NCI-H748 treated with DMSO at 0.1 percent for 48 hours (cell line): ENCODE data around the gene LMAN1L.

Source experiments
- DNase-seq: peaks from one replicate; lab custom pipeline; 2025; lab: John Stamatoyannopoulos, UW

LMAN1L gene

DNA sequence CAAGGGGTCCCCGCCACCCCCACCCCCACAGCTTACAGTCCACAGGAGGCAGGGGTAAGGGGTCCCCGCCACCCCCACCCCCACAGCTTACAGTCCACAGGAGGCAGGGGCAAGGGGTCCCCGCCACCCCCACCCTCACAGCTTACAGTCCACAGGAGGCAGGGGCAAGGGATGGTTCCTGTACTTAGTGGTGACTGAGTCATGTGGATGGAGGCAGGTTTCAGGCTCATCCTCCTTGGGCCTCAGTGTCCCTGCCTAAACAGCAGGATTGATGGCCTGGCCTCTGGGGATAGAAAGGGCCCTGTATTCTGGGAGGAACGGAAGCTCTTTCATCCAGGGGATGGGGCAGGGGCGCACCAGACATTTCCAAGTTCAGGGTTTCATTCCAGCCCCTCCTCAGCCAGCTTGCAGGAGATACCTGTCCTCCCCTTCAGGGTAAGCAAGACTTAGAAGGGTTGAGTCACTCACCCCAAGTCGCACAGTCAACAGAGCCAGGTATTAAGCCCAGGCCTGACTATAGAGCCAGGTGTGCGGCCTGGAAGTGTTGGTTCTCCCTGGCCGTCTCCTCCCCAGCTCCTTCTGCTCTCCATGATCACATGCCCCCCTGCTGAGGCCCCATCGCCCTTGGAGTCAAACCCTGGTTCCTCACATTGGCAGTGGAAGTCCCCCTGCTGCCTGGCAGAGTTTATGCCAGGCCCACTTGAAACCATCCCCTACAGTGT is 18.2 kb upstream of the LMAN1L start:
- no peak for DNase-seq

GRCh38 chr15:74794970-74795349 is 17.7 kb upstream of the LMAN1L start:
- no peak for DNase-seq

DNA sequence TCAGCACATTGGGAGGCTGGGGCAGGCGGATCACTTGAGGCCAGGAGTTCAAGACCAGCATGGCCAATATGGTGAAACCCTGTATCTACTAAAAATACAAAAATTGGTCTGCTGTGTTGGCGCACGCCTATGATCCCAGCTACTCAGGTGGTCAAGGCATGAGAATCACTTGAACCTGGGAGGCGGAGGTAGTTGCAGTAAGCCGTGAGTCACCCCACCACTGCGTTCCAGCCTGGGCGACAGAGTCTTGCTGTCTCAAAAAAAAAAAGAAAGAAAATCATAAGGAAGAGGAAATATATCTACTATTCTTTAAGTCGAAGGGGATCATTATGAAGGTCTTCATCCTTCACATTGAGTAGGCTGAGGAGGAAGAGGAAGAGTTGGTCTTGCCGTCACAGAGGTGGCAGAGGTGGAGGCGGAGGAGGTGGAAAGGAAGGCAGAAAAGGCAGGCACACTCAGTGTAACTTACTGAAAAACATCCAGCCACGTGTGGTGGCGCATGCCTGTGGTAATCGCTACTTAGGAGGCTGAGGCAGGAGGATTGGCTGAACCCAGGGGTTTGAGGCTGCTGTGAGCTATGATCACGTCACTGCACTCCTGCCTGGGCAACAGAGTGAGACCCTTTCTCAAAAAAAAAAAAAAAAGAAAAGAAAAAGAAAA is 16.5 kb upstream of the LMAN1L start:
- DNase-seq, result no peak

- DNase-seq, result no peak
Measured at GRCh38 chr15:74798388-74799254, 14.0 kb upstream of the LMAN1L start.

DNA sequence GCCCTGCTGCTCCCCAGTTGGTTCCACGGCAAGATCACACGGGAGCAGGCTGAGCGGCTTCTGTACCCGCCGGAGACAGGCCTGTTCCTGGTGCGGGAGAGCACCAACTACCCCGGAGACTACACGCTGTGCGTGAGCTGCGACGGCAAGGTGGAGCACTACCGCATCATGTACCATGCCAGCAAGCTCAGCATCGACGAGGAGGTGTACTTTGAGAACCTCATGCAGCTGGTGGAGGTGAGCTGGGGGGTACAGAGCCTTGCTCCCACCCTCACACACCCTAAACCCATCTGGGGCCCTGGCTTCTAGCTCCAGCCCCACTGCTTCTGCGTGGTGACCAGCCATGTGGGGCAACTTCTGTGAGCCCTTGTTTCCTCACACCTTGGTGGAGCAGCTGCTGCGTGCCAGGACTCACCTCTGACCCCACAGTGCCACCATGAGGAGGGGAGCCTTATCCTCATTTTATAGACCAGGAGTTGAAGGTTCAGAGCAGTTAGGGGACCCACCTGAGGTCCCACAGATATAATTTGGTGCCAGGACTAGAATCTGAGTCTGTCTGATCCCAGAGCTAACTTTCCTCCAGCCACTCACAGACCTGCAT is 13.3 kb upstream of the LMAN1L start:
- DNase-seq, result no peak

DNA sequence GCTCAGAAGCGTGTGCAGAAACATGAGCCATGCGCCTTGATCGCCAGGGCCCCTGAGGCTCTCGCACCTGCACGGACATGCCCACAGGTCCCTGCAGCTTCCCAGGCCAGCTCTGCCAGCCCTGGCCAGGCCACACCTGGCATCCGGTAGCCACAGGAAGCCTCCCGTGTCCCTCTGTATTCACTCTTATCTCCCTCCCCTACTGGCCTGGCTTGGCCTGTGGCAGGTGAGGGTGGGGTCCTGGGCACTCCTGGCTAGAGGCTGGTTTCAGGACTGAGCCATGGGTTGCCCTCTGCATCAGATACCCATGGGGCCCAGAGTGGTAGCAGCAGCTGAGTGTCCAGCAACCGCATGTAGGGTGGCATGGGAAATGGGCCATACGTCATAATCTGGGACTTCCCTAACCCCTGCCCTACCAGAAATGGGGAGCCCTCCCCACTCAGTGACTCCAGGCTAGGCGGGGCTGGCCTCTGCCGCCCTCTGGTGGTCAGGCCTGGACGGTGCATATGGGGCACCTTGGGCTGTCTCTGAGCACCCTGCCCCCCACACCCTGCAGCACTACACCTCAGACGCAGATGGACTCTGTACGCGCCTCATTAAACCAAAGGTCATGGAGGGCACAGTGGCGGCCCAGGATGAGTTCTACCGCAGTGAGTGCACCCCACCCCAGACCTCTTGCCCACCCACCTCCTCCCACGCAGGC is 12.6 kb upstream of the LMAN1L start:
- no peak for DNase-seq

DNA sequence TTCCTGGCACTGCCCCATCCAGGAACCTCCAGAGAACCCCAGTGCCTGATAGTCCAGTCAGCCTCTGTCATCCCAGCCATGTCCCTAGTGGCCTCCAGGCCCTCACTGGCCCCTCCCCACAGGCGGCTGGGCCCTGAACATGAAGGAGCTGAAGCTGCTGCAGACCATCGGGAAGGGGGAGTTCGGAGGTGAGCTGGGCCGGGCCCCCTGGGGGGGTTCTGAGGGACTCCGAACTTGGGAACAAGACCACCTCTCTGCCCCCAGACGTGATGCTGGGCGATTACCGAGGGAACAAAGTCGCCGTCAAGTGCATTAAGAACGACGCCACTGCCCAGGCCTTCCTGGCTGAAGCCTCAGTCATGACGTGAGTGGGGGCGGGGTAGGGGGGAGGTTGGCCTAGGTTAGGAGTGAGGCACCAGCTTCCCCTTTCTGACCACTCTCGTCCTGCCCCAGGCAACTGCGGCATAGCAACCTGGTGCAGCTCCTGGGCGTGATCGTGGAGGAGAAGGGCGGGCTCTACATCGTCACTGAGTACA is 12.0 kb upstream of the LMAN1L start:
- no peak for DNase-seq

DNA sequence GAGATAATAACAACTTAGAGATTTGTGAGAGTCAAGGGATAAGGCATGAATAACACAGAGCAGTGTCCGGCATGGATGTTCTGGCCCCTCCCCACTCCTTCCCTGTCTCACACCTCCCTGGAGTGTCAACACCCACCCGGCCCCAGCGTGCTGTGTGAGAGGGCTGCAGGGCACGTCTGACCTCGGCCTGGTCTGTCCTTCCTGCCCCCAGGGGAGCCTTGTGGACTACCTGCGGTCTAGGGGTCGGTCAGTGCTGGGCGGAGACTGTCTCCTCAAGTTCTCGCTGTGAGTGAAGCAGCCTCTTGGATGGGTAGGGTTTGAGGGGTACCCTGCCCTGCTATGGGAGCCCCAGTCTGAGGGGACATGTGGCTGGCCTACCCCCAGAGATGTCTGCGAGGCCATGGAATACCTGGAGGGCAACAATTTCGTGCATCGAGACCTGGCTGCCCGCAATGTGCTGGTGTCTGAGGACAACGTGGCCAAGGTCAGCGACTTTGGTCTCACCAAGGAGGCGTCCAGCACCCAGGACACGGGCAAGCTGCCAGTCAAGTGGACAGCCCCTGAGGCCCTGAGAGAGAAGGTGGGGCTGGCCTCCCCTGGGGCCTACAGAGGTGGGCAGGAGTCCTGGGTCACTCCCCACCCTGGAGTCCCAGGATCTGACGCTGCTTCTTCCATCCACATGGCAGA is 11.2 kb upstream of the LMAN1L start:
- no peak for DNase-seq

DNA sequence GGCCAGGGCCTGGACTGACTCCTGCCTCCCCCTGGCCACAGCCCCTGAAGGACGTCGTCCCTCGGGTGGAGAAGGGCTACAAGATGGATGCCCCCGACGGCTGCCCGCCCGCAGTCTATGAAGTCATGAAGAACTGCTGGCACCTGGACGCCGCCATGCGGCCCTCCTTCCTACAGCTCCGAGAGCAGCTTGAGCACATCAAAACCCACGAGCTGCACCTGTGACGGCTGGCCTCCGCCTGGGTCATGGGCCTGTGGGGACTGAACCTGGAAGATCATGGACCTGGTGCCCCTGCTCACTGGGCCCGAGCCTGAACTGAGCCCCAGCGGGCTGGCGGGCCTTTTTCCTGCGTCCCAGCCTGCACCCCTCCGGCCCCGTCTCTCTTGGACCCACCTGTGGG is 10.3 kb upstream of the LMAN1L start:
- no peak for DNase-seq

DNA sequence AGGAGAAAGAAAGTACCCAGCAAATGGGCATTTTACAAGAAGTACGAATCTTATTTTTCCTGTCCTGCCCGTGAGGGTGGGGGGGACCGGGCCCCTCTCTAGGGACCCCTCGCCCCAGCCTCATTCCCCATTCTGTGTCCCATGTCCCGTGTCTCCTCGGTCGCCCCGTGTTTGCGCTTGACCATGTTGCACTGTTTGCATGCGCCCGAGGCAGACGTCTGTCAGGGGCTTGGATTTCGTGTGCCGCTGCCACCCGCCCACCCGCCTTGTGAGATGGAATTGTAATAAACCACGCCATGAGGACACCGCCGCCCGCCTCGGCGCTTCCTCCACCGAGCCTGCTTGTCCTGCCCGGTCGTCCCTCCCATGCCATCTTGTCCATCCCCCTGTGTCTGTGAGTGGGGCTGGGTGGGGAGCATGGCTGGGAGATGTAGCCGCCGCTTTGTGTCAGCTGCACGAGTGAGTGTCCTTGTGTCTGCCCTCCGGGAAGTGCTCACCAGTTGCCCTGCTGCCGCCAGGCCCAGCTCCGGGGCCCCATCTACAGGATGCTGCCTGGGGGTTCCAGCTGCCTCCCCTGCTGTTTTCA is 9.7 kb upstream of the LMAN1L start:
- DNase-seq, result no peak

- no peak for DNase-seq
Measured at GRCh38 chr15:74804935-74805334, 7.7 kb upstream of the LMAN1L start.

DNA sequence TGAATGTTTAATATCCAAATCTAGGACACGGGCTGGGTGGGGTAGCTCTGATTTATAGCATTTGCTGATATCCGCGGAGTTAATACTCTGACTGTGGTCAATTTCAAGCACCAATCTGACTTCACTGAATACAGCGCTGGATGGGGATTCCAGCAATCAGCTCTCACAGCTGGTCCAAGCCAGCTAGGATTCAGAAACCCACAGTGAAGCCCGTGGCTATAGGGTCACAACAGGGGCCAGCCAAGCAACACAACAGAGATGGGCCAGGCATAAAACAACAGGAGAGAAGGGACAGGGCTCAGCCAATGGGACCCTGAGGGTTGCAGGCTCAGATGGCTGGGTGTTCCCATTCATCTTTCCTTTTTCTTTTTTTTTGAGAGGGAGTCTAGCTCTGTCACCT is 5.4 kb upstream of the LMAN1L start:
- DNase-seq, result no peak

DNA sequence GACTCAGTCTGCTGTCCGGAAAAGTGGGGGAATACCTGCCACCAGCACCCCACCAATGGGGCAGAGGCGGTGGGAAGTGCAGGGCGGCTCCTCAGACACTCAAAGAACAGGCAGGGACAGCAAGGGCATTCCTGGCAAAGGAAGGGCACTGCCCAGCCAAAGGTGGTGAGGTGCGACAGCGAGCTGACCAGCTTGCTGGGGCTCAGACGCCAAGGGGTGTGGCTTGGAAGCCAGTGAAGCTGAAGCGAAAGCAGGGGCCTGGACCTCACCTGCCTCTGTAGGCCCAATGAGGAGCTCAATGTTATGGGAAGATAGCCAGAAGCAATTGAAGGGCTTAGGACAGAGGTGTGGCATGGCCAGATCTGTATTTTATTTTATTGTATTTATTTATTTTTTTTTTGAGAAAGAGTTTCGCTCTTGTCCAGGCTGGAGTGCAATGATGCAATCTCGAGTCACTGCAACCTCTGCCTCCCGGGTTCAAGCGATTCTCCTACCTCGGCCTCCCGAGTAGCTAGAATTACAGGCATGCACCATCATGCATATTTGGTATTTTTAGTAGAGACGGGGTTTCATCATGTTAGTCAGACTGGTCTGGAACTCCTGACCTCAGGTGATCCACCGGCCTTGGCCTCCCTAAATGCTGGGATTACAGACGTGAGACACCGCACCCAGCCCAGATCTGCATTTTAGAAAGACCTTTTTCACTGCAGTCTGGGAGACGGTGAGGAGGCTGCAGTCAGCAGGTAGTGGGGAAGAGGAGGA is 4.4 kb upstream of the LMAN1L start:
- DNase-seq, result no peak

- no peak for DNase-seq
Measured at GRCh38 chr15:74808840-74809229, 3.8 kb upstream of the LMAN1L start.

- no peak for DNase-seq
Measured at GRCh38 chr15:74809242-74809641, 3.4 kb upstream of the LMAN1L start.

DNA sequence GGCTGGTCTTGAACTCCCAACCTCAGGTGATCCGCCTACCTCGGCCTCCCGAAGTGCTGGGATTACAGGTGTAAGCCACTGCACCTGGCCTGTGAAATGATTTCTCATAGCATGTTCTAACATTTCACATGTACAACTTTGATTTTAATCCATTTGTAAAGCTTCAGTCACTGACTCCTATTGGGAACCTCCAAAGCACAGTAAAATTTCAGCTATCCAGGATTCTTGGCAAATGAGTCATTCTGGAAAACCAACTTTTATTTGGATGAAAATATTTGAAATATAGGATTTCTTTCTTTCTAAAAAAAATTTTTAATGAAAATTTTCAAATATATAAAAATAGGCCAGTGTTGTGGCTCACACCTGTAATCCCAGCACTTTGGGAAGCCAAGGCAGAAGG is 2.7 kb upstream of the LMAN1L start:
- DNase-seq, result no peak

GRCh38 chr15:74815121-74815934 is 2.7 kb downstream of the LMAN1L start:
- no peak for DNase-seq

- no peak for DNase-seq
Measured at GRCh38 chr15:74815961-74816360, 3.3 kb downstream of the LMAN1L start.
